CMK (cell line): ENCODE measurements around the gene POLR3K.

Experiments used
- DNase-seq: peaks from one replicate; pipeline ENCODE4 v3.0.0-alpha.2; 2010; ENCODE audit warnings: low read depth

POLR3K gene

GRCh38 chr16:53346-54236, at the start of gene POLR3K, which contains the start of gene SNRNP25:
TSS of gene POLR3K (minus strand) at chr16:53608. CDS start at chr16:53586, 22 bp downstream.
TSS of gene SNRNP25 (plus strand) at chr16:53828. CDS start at chr16:54017, 189 bp downstream.
- DNase-seq: peak; percentile 91

- no peak for DNase-seq
Measured at GRCh38 chr16:102060-102855, 48.9 kb upstream of the POLR3K start.

DNA sequence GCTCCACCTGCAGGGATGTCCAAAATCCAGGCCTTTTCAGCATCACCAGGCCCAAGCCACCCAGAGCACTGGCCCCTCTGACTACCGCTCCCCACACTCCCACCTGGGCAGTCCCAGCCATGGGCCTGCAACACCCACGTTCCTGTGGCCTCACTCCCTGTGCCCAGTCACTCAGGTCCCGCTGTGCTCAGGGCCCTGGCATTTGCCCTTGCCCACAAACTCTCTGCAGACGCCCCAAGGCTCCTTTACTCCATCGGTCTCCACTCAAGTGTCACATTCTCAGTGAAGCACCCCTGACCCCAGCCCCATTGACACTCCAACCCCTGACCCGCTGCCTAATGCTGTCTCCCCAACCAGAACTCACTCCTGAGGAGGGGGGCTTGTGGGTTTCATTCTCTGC, 48.2 kb upstream of the POLR3K start:
- no peak for DNase-seq

- no peak for DNase-seq
Measured at GRCh38 chr16:100989-101388, 47.6 kb upstream of the POLR3K start.

DNA sequence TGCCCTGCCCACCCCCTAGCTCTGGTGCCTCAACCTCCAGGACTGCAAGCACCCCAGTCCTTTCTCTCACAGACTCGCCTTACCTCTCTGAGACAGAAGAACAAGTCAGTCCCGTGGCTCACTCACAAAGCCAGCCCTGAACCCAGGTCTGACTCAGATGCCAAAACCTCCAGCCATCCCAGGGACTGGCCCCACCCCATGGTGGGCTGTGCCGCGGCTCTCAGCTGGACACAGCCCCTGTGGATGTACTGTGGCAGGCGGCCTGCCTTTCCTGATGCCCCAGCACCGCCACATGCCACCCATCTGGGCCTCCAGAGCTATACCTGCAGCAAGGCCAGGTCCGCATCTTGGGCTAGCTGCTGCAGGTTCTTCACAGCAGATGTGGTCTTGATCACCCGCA, 44.4 kb upstream of the POLR3K start:
- DNase-seq: no peak

DNA sequence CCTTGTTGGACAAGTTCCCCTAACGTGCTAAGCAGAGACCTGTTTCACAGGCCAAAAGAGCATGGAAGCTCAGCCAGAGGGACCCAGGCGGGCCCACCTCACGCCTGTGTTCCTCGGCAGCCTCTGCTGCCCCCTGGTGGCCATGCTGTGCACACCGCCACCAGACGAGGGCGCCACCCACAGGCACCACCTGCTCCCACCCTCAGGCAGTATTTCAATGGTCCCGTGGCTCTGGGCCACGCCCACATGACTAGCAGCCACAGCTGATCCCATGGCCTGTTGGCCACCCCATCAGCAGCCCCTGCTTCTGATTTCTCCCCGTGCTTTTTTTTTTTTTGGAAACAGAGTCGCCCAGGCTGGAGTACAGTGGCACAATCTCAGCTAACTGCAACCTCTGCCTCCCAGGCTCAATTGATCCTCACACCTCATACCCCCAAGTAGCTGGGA, 43.5 kb upstream of the POLR3K start:
- DNase-seq: peak; percentile 68

DNA sequence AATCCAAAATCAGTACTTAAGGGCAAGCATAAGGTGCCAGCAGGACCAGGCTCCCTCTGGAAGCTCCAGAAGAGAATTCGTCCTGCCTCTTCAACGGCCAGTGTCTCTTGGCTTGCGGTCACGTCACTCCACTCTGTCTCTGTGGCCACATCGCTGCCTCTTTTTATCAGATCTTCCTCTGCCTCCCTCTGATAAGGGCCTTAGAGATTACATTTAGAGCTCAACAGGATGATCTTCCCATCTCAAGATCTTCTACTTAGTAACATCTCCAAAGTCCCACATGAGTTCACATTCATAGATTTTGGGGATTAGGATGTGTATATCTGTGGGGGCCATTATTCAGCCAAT, 41.5 kb upstream of the POLR3K start:
- DNase-seq: no peak

DNA sequence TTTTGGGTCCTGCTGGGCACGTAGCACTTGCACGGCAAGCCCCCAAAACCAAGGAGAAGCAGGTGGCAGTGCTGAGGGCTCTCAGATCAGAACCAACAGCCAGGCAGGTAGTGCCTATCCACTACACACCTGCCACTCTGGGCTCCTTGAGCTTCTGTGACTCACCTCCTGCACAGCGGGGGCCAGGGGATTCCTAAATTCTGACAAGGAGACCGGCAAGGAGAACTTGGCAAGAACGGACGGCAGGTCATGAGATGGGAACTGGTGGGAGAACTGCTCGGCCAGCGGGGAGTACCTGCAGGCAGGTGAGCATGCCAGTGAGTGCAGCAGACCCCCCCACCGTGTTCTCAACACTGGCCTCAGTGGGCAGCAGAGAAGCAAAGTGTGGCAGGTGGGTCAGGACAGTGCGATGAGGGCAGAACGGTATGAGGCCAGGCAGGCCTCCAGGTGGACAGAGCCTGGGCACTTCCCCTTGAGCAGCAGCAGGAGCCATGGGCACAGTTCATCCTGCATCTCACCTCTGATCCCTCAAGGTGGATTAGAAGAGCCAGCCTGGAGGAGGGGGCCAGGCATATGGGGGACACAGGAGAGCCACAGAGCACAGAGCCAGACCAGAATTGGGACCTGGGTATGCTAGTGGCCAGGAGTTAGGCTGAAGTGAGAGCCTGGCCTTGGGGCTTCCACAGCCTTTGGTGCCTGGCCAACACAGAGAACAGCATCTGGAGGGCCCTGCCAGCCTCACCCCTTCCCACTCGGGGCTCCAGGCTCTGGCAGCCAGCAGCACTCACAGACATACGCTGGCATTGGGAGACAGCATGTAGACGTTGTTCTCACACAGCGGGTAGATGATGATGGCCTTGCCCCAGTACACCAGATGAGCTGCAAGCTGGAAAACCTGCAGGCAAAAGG, 39.3 kb upstream of the POLR3K start:
- no peak for DNase-seq

GRCh38 chr16:91484-91883, 38.1 kb upstream of the POLR3K start:
- no peak for DNase-seq

- DNase-seq: no peak
Measured at GRCh38 chr16:89391-90302, 36.2 kb upstream of the POLR3K start.

- DNase-seq: no peak
Measured at GRCh38 chr16:88613-89012, 35.2 kb upstream of the POLR3K start.

DNA sequence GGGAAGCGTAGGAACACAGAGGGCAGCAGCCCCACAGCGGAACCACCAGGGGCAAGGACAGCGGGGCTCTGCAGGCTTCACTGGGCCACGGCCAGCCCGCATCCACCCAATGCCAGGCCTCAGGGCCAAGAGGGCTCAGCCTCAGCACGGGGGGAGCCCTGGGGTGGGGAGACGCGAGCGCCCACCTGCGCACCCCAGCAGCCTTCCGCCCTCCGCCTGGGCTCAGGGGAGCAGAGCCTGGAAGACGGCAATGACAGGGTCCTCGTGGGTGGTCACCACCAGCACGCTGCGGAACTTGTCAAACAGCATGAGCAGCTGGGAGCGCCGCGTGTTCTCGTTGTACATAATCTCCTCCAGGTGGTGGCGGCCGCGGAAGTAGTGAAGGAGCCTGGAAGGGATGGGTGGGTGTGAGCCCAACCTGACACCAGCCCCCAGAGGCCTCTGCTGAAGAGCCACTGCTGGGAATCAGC, 33.1 kb upstream of the POLR3K start:
- DNase-seq: no peak

- DNase-seq: no peak
Measured at GRCh38 chr16:85865-86264, 32.5 kb upstream of the POLR3K start.

GRCh38 chr16:85407-85782, 32.0 kb upstream of the POLR3K start:
- no peak for DNase-seq

DNA sequence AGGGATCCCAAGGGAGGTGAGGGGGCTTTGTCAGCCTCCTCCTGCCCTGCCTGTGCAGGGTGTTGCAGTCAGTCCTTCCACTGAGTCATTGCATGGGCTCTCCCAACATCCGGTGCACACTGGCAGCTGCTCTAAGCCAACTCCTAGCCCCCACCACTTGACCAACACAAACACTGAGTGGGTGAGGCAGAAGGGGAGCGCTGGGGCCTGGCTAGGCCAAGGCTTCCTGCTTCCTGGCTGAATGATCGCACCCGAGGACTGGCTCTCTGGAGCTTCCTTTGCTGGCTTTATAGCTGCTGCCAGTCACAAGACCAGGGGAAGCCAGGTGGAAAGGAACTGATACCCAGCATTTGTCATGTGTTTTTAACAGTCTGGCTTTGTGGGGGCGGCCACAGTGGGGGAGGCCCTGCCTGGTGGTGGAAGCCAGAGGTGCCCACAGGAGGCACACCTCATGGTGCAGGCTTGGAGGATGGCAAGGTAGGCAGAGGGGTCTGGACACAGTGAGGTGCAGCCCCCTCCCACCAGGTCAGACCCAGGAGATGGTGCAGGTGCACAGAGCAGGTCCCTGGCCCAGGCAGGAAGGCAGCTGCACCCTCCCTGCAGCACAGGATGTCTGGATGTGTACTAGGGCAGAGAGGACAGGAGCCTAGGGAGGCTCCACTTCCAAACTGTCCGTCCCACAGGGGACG, 31.5 kb upstream of the POLR3K start:
- peak; percentile 72 for DNase-seq

DNA sequence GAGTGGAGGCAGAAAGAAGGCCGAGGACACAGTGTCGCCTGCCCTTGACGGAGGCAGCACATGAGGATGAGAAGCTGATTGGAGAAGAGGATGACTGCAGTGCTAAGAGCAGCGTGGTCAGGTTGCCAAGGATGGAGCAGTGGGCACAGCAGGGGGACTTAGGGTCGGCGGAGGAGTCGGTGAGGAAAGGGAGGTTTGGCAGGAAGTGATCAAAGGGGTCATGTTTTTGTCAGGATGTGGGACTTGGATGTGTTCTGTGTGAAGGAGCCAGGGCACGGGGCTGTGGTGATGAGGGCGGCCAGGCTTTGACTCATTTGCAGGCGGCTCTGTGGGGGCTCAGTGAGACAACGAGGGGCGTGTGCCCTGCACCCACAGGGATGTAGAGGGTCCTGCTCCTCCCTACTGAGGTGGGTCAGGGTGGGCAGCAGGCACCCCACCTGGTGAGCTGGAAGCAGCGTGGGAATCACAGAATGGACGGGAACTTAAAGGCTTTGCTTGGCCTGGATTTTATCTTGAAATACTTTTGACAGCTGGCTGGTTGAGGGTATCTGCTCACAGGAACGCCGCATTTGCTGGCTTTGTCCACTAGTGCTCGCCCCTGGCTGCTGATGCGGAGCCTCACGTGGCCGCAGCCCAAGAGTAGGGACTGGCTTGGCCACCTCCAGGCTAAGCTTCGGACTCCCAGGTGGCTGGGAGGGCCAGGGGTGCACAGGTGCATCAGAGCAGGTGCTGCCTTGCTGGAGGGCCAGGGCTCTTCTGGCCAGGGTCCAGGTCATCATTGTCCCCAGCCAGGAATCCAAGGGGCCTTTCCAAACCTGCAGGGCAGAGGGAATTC, 30.6 kb upstream of the POLR3K start:
- DNase-seq: peak; percentile 33

DNA sequence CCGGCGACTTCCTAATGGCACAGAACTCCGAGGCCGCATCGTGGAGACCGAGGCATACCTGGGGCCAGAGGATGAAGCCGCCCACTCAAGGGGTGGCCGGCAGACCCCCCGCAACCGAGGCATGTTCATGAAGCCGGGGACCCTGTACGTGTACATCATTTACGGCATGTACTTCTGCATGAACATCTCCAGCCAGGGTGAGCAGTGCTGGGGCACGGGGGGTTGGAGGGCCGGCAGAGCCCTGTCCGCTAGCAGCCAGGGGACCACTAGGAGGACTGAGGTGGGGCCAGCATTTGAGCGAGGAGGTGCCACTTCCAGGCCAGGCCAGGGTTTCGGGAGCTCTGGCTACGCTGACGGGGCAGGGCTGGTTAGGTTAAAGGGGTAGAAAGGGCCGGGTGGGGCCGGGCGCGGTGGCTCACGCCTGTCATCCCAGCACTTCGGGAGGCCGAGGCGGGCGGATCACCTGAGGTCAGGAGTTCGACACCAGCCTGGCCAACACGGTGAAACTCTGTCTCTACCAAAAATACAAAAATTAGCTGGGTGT, 29.7 kb upstream of the POLR3K start:
- no peak for DNase-seq

DNA sequence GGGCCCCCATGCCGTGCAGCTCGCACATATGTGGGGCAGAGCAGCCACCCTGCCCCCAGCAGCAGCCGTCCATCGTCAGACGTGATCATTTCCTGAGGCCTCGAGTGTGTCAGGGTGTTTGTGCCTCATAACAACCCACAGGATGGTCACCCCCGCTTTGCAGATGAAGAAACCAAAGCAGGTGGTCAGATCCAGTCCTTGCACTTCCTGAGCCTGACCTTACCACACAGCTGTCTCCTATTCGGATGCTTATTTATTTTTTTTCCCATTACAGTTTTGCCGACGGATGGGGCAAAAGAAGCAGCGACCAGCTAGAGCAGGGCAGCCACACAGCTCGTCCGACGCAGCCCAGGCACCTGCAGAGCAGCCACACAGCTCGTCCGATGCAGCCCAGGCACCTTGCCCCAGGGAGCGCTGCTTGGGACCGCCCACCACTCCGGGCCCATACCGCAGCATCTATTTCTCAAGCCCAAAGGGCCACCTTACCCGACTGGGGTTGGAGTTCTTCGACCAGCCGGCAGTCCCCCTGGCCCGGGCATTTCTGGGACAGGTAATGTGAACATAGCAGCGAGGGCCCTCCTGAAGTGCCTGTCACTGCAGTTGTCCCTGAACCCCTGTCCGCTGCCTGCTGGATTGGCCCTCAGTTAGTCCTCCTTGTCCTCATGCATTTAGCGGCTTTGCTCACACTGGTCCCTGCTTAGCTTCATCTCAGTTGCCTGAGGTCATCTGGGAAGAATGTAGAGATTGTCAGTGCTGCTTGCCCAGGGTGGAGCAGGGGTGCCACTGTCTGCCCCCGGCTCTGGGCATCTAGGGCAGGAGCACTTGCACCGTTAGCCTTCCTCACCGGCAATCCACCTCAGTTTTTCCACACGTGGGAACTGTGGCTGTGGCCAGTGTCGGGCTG, 26.0 kb upstream of the POLR3K start:
- DNase-seq: no peak
